Measurements from ENCODE around the gene CSRP3.
"Not testable (repeated sequence)": the region's sequence is repeated elsewhere in the genome, so short reads cannot be mapped to it uniquely, and the experiment has no call there.

The CSRP3 gene

DNA sequence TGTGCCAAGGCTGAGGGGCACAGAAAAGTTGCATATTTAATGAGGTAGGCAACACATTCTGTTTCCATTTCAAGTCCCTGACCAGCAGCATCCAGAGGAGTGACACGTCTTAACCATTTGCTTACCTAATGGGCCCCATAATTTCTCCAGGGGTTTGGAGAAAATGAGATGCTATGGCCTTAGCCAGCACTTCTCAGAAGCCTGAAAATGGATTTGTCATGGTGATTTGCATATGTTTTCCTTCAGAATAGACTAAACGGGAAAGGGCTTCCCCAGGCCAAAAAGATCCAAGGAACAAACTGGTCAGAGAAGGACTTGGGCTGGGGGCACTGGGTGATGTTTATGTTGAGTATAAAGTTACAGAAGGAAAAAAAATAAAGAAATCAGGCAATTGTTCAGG is 16.7 kb downstream of the CSRP3 start:
- DNase-seq: no peak

DNA sequence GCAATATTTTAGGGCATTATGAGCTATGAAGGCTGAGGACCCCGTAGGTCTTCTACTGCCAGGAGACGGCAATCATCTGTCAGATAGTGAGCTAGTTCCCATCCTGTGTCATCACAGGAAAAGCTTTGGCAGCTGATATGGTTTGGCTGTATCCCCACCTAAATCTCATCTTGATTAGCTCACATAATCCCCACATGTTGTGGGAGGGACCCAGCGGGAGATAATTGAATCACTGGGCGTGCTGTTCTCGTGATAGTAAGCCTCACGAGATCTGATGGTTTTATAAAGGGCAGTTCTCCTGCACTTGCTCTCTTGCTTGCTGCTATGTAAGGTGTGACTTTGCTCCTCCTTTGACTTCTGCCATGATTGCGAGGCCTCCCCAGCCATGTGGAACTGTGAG is 18.1 kb downstream of the CSRP3 start:
- DNase-seq: no peak

DNA sequence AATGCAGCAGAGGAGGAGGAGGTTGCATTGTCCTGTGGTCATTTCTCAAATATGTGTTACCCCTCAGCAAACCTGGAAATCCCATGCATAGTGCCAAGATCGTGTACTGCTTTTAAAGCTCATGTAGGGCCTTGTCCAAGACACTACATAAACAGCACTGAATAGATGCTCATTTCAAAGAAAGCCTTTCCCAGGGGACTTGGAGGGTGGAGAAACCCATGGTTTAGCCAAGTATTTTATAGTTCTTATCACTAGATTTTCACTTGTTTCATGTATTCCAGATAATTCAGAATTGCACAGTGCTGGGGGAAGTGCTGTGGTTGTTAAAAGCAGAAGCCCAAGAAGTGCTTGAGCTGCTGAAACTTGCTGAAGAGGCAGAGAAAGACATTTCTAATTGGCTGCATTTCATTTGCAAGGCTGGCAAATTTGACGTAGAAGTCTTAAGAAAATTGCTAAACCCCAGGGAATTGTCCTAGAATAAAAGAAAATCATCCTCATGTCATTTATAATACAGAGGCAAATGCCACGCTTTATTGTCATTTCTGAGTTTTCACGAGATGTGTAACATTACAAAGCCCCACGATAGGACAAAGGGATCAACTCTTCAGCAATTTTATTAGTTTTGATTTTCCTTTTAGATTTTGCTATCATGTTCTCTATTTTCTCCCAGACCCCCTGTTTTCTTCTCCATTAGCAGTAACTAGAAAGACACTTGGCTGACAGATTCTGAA is 20.1 kb downstream of the CSRP3 start:
- no peak for DNase-seq

DNA sequence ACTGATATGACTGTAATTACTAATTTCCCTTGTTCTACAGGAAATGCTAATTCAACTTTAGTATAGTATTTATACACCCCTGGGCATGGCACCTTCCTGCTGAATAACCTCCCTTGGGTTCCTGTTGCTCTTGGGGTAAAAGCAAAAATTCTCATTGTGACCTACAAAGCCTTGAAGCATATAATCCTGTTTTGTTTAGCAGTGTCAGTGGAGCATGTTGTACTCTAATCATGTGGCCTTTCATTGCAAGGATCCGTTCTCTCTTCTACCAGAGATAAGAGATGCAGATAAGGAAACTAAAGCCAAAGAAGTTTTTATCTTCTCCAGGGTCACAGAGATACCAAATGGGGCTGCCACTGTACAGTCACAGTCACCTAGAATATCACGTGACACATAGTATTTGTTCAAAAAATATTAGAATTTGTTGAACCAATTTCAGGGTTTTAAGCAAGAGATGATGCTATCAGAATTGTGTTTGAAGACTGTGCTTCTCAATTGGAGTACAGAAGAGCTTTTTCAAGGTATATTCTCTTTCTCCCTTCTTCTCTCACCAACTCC is 25.1 kb downstream of the CSRP3 start:
- DNase-seq: no peak

DNA sequence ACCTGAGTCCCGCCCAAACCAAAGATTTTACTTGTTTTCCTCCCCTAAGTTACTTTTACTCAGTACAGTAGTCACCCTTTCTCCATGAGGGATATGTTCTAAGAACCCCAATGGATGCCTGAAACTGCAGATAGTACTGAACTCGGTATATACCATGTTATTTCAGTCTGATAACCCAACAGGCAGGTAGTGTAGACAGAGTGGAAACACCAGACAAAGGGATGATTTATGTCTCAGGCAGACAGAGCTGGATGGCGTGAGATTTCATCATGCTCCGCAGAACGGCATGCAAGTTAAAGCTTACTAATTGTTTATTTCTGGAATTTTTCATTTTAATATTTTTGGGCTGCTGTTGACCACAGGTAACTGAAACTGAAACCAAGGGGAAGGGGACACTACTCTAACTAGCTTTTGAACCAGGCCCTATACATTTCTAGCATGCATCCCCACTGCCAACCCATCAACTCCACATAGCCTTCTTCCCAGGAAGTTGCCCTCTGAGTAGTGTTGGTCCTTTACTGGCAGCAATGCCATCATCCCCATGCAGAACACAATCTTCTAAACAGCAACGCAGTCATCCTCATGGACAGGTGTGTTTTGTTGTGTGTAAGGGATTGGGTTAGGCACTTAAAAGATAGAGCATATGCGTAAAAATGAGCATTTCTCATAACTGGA is 27.7 kb downstream of the CSRP3 start:
- DNase-seq: no peak

DNA sequence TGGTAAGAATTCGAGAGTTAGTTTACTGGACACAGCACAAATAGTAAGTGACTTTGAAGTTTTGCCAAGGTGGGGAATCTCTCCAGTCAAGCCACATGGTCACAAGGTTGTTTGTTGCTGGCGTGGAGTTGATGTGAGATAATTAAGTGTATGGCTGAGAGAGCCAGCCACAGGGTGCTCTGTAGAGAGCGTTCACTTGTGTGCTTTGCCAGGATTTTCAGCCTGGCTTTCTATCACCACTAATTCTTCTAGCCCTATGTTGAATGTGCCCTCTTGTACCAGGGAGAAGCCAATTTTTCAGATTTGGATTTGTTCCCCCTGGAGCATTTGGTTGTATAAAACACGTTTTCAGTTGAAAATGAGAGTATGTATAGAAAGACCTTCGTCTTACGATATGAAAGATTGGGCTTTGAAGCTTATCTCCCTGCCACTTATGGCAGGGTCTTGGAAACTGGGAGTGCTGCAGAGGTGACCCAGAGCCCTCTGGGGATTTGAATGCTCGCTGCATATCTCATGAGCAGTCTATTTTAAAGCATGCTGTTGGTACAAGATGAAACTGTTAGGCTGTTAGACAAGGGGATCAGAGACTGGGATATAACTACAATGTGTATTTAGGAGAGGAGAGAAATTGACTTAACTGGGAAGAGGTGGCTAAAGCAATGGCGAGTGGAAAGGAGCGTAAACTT is 28.6 kb downstream of the CSRP3 start:
- no peak for DNase-seq

DNA sequence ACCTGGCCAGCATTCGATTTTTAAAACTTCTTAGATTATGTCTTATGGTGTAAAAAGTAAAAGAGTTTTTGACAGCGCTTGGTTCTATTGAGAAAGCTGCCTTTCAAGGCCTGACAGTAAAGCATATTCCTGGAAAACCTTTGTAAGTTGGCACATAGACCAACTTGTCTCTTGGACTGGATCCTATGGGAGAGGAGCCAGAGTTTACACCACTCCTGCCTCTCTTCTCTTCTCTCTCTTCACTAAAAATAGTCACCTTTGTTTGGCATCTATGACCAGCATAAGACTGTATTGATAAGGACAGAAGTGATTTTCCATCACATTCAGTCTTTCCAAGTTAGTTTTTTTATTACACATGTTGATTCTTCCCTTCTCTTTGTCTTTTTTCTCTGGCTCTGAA is 33.7 kb downstream of the CSRP3 start:
- no peak for DNase-seq

DNA sequence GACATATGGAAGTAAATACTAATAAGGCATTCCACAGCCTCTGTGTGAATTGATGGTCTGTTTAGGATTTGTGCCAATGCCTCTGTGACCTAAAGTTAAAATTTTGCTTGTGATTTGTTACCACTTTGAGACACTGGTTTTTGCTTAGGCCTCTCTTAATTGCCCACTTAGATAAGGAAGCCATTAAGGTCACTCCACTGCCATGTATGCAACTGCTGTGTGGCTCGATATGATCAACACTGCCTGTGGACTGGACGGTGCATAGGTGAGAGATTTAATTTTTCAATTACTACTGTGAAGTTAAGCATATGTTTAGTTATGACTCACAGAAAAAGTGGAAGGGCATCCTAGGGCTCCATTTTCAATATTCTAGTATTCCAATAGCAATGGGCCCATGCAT is 36.9 kb downstream of the CSRP3 start:
- DNase-seq: no peak

DNA sequence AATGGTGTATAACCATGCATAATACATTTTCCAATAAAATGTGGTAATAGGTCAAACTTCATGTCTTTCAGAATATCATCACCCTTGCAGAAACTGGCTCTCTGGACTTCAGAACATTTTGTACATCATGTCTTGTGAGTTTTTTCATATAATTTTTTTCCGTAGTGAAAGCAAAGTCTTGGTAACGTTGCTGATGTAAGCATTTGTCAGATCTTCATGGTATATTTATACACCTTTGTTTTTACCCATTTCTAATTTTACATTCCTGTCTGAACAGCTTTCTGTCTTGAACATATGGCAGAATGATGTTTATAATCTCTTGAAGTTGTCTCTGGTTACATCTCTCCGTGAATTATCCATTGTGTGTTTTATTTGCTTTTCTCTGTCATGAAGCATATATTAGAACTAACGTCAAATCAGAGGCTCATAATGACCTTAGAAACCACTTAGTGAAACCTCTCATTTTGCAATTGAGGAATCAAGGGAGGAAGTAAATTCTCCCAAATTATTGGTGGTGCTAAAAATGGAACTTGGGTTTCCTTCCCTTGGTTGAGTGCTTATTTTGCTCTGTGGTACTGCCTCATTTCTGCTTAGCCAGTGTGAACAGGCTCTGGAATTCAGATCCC is 37.4 kb downstream of the CSRP3 start:
- DNase-seq: no peak

DNA sequence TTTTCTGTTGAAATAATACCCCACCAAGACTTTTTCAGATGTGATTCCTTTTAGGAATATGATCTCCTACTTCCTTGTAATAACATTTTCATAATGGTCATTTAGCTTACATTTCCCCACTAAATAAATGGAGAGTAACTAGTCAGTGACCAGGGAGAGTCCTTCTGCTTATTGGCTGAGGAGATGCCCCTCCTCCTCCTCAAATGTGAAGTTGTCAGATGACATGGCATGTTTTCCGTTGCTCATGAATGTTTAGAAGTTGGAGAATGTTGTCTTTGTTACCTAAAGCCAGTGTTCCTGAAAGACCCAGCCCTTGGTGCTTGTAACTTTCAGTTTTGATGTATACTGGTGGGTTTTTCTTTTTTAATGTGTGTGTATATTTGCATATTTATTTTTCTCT is 38.2 kb downstream of the CSRP3 start:
- no peak for DNase-seq

DNA sequence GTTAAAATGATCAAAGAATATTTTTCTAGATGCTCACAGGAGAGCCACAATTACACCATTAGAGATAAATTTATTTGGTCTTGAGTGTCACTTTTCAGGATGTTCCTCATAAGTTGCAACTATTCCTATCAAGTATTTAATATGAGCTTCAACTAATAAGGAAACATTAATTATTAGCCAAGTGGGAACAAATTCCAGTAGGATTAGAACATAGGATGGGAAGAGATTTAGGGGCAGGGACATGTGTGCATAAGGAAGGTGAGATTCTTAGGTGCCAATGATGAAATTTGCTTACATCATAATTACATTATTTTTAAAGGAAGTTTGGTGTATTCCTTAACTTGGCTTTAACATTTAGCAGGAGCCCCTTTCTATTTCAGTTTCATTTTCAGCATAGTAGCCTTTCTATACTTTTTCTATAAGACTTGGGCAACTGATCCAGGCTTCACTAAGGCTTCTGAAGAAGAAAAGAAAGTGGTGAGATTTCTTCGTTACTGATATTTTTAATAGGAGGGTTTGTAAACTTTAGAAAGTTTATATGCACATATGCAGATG is 38.8 kb downstream of the CSRP3 start:
- no peak for DNase-seq

DNA sequence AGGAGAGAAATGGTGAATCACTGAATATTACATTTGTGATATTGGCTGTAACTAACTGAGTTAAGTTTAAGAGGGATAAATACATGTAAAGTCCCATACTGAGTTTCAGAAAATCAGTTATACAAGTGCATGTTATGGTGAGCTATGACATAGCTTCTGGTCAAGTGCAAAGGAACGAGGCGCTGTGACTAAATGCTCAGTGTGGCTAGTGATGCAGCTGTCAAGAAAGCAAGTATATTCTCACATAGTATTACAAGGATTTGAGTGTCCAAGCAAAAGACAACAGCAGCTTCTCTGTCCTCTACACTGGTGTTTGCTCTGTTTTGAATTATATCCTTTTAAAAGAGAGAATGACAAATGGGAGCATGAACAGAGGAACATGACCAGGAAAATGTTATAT is 40.1 kb downstream of the CSRP3 start:
- no peak for DNase-seq

DNA sequence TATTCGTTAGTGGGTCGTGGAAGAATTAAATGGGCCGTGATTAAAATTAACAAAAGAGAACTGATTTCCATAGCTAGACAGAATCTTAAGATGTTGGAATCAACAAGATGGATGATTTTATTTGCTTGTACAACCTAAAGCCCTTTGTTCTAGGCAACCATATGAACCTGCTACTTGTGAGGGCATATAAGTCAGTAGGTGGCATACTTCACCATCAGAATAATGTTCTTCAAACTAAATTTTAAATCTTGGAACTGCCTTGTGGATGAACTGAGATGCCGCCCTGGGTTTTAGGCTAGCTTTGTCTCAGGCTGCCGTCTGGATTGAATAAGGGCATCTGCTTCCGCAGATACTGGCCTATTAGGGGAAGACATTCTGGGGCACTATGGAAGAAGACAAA is 40.9 kb downstream of the CSRP3 start:
- no peak for DNase-seq

DNA sequence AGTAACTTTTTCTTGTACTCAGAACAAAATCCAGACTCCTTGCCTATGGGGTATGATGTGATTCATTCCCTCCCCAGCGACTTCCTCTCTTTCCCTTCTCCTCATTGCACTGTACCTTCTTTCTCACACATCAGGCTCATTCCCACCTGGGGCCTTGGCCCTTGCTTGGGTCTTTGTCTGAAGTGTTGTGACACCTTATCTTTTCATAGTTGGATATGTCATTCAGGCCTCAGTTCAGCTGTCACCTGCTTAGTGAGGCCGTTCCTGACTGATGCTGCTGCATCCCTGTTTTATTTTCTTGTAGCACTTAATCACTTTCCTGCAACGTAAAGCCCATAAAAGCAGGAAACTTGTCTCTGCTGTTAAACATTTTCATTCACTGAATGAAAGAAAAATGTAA is 44.9 kb downstream of the CSRP3 start:
- no peak for DNase-seq

DNA sequence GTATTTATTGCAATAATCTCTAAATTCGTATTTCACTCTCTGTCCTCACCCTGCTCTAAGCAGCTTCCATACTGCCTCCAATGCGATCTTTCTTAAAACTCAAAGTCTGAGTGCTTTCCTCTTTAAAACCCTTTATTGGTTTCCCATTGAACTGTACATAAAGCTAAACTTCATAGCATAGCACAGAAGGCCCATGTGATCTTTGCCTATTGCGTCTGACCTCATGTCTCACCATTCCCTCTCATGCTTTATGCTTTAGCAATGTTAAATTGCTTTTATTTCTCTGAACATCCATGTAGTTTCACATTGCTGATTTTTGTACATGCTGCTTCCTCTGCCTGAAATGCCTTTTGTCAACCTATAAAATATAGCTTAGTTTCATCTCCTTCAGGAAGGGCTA is 56.5 kb downstream of the CSRP3 start:
- no peak for DNase-seq

DNA sequence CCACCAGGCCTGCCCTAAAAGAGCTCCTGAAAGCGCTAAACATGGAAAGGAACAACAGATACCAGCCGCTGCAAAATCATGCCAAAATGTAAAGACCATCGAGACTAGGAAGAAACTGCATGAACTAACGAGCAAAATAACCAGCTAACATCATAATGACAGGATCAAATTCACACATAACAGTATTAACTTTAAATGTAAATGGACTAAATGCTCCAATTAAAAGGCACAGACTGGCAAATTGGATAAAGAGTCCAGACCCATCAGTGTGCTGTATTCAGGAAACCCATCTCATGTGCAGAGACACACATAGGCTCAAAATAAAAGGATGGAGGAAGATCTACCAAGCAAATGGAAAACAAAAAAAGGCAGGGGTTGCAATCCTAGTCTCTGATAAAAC is 64.9 kb downstream of the CSRP3 start:
- not testable (repeated sequence) for DNase-seq

DNA sequence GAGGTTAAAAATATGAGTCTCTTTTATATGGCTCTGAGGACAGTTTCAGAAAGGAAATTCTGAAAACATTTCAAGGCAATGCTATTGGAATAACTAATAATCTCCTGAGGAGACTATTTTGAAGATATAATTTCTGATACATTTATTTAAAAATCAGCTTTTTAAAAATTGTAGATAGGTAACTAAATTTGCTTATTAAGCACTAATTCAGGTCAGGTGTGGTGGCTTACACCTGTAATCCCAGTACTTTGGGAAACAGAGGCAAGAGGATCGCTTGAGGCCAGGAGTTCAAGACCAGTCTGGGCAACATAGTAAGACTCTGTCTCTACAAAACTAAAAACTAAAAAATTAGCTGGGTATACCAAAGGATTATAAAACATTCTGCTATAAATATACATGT is 67.8 kb downstream of the CSRP3 start:
- no peak for DNase-seq
